HG02885 (cell line): Measurements from ENCODE around the gene RAB1A.

ENCODE experiments used
- ATAC-seq: cut with Tn5 transposase; IDR thresholded peaks from one replicate; pipeline ENCODE4 v1.9.1; 2021; ENCODE audit warnings: mild to moderate bottlenecking; ENCODE audit not compliant: unreplicated experiment, poor library complexity

RAB1A gene

GRCh38 chr2:65098741-65099140 lies 31.2 kb downstream of the RAB1A start:
- no peak for ATAC-seq

DNA sequence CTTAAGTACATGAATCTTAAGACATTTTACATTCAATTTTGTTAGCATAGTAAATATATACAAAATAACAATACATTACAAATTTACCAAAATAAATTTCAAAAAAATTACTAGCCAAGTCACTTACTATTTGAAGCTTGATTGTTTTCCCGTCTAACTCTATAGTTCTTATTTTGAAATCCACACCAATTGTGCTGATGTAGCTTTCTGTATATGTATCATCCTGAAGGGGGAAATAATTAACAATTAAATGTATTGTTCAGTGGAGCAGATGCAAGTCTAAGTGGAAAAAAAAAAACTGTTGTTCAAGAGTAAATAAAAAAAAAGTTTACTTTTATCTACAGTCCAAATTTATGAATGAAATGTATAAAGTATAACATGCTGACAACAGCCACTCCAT lies 32.1 kb downstream of the RAB1A start:
- no peak for ATAC-seq

DNA sequence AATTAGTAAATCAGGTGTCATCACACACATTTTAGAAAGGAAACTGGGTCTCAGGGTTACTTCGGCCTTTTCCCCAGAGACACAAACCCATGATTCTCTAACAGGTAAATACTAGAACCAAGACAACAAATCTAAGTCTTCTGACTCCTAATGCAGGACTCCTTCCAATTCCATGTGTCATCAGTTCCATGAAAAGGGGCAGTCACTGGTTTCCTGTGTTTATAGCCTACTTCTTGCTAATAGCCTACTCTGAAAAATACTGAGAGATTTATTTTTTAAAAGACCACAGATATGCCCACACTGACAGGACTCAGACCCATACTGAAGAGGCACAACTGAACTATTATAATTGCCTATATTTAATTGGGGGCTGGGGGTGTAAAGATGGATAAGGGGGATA lies 33.0 kb downstream of the RAB1A start:
- ATAC-seq: no peak

DNA sequence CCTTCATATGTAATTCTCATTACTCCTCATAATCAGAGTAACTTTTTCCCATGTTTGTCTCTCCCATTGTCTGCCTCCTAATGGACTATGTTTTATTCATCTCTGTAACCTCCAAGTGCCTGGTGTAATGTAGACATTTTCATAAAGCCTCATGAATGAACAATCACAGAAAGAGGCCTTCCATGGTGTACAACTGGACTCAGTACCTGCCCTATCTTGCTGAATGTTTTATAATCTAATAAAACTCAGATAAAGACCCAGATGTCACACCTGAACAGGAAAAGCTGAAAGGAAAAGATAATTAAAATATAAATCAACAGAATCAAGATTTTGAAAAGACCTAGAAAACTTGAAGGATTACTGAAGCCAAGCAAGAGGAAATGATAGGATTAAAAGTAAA lies 36.7 kb downstream of the RAB1A start:
- no peak for ATAC-seq

- no peak for ATAC-seq
These were observed 37.1 kb downstream of the RAB1A start for GRCh38 chr2:65092791-65093190.

- ATAC-seq: no peak
These were observed 44.8 kb downstream of the RAB1A start for GRCh38 chr2:65085148-65085547.

DNA sequence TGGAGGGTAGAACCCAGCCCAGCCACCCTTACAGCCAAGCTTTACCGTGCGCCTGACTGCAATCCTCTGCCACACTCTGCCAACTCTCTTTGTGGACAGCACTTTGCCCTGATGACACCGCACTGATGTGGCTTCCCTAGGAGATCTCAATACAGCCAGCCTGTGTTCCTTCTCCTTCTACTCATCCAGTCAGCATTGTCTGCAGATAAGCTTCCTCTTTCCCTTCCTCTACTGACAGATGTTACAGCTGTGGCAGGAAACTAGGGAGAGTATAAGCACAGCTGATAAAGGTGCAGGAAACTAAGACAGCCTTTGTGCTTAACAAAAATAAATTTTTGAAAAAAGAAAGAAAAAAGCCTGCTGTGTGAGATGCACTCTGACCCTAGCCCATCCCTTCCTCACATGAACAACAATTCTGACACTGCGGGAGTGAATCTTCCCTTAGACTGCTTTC lies 48.6 kb downstream of the RAB1A start:
- no peak for ATAC-seq

GRCh38 chr2:65079017-65079416 lies 50.9 kb downstream of the RAB1A start:
- ATAC-seq: no peak

DNA sequence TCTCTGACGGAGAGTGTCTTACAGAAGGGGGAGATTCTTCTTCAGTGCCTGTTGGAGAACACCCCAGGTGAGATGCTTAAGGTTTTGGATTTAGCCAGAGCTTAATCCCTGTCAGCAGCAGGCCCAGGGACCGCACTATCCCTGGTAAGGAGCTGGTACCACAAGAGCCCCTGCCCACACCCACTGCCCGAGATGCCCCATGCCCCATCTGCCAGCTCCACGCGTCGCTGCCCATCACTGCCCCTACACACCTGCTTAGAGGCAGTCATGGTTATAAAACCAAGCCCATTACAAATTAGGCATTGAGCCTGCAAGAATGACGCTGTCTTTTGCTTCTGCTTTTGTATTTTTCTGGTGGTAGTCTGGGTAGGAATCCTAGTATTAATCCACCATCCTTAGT lies 52.0 kb downstream of the RAB1A start:
- ATAC-seq: no peak

GRCh38 chr2:65076345-65076710 lies 53.6 kb downstream of the RAB1A start:
- no peak for ATAC-seq

DNA sequence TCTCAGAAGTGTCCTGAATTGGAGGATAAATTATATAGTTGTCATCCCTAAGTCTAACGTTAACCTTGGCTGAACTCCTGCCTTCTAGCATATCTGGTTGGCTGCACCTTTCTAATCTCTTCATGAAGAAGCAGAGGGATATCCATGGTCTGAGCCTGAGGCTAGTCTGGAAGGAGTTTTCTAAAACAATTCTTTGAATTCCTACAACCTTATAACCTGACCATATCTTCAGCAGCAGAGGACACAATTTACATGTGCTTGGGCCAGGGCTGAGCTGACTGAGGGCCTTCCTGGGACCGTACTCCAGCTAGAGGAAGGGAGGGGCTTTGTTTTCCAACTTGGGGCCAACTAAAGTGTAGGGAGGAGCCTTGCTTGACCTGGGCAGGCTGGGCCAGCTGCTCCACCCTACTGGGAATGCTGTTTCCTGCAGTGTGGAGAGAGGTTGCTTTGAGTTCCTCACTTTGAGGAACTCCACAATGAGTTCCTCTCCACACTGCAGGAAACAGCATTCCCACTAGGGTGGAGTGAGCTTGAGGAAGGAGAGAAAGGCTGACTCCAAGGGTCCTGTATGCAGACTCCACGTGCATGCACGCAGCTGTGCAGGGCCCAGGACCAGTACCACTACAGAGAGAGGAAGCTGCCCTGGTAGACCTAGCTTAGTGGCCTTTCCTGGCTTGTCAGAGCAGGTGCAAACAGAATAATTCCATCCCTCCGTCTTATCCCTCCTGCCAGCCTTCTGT lies 54.1 kb downstream of the RAB1A start:
- ATAC-seq: no peak

GRCh38 chr2:65075176-65075575 lies 54.7 kb downstream of the RAB1A start:
- ATAC-seq: no peak

- ATAC-seq: no peak
These were observed 55.9 kb downstream of the RAB1A start for GRCh38 chr2:65073879-65074565.

DNA sequence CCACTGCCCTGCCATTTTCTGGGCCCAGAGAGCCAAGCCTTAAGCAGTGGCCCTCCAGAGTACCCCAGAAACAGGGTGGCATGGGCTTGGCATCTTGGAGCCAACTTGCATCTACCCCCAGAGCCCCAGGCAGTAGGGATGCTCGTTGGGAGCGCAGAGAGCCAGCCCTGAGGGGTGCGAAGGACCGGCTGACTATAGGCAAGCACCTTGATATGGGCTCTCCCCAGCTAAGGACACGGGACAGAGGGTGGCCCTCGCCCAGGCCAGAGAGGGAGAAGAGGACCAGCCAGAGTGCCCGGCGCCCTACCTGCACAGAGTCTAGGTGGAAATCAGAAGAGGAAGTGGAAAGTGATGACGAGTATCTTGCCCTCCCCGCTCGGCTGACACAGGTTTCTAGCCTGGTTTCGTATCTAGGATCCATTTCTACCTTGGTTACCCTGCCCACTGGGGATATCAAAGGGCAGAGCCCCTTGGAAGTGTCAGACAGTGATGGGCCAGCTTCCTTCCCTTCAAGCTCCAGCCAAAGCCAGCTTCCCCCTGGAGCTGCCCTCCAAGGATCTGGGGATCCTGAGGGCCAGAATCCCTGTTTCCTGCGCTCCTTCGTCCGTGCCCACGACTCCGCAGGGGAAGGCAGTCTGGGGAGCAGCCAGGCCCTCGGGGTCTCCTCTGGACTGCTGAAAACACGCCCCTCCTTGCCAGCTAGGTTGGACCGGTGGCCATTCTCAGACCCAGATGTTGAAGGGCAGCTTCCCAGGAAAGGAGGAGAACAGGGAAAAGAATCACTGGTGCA lies 57.5 kb downstream of the RAB1A start:
- peak; percentile 69 for ATAC-seq

GRCh38 chr2:65071499-65072180 lies 58.3 kb downstream of the RAB1A start:
- ATAC-seq: no peak

- ATAC-seq: no peak
These were observed 59.0 kb downstream of the RAB1A start for GRCh38 chr2:65070856-65071255.

- no peak for ATAC-seq
These were observed 59.6 kb downstream of the RAB1A start for GRCh38 chr2:65070172-65070830.

- ATAC-seq: no peak
These were observed 60.5 kb downstream of the RAB1A start for GRCh38 chr2:65069439-65069824.

DNA sequence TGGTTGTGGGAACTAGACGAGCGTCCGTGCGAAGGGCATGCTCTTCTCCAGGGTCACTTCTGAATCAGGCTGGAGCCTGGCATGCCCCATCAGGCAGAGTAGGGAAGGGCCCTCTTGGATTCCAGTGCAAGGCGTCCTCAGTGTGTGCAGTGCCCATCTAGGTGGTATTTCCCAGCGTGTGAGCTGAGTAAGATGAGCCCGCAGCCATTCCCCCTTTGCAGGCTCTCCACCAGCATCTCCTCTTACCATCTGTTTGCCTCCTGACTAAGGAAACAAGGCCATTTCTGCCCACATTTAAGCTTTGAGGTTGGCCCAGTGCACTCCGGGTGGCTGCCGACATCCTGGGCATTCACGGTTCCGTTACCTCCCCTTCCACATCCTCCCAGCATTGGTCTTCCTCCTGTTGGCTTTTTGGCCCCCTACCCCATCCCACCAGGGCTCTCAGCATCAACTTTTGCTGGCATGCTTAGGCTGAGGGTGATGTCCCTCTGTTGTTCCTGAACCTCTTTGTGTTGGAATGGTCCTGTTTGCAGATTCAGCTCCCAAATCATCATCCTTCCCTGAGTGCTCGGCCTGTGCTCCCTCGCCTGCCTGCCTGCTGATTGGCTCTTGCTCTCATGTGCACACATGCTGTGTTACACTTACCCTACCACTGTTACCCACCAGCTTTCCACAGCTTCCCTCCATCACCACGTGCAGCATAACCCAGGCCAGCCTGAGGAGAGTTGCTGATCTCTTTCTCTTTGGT lies 61.9 kb downstream of the RAB1A start:
- ATAC-seq: no peak
